H1 (cell line): Measurements from ENCODE around the gene PEX12. TPM values are rescaled to one million over a fixed set of nuclear protein-coding genes. Genes with fewer than 3 reads are reported as not detected.

ENCODE experiments used
- CHD1 ChIP-seq: IDR thresholded peaks from 2 replicates; pipeline ENCODE4 v1.6.1; 2012; ENCODE audit warnings: low read depth, low read length, improper control_type of control experiment
- EZH2 ChIP-seq: fragments of 200-600 bp; sonication (generic); IDR thresholded peaks from 2 replicates; pipeline ENCODE4 v1.7.1; 2012; ENCODE audit warnings: low read depth, mild to moderate bottlenecking, moderate library complexity, low read length, inconsistent platforms; ENCODE audit not compliant: severe bottlenecking
- KDM1A ChIP-seq: fragments of 200-600, 300-600 bp; sonication (generic); IDR thresholded peaks from 2 replicates; pipeline ENCODE4 v1.7.1; 2016; ENCODE audit warnings: mild to moderate bottlenecking, low read length, borderline replicate concordance
- POU5F1 ChIP-seq: IDR thresholded peaks from 2 replicates; pipeline ENCODE4 v1.6.1; 2011; ENCODE audit warnings: low read depth, mild to moderate bottlenecking, low read length, moderate library complexity
- RAD21 ChIP-seq, 2 experiments: IDR thresholded peaks in 1 of 2; conservative IDR thresholded peaks in 1 of 2; 2 replicates each; pipeline ENCODE4 v1.6.1; 2011; ENCODE audit warnings: low read depth in 2 of 2, low read length in 2 of 2, improper control_type of control experiment in 1 of 2, inconsistent platforms in 1 of 2, mild to moderate bottlenecking in 1 of 2, moderate library complexity in 1 of 2
- RXRA ChIP-seq: IDR thresholded peaks from 2 replicates; pipeline ENCODE4 v1.6.1; 2011; ENCODE audit warnings: low read depth, mild to moderate bottlenecking, low read length, moderate library complexity; ENCODE audit not compliant: insufficient read depth
- SIN3A ChIP-seq, 2 experiments: IDR thresholded peaks in 1 of 2; conservative IDR thresholded peaks in 1 of 2; 2 replicates each; pipeline ENCODE4 v1.6.1; 2011 to 2012; ENCODE audit warnings: low read length in 2 of 2, improper control_type of control experiment in 1 of 2, low read depth in 1 of 2, mild to moderate bottlenecking in 1 of 2
- SIRT6 ChIP-seq: IDR thresholded peaks from one replicate; pipeline ENCODE4 v1.7.1; 2012; ENCODE audit warnings: low read length, inconsistent platforms
- TAF7 ChIP-seq: optimal IDR thresholded peaks from 2 replicates; pipeline ENCODE3; 2011; ENCODE audit warnings: low read depth, mild to moderate bottlenecking, inconsistent platforms, low read length, moderate library complexity, borderline replicate concordance
- ZNF274 ChIP-seq: IDR thresholded peaks from 2 replicates; pipeline ENCODE4 v1.7.0; 2012; ENCODE audit warnings: low read length, borderline replicate concordance; ENCODE audit errors: extremely low read depth
- polyA plus RNA-seq, 7 experiments: library from polyadenylated mRNA; depleted of rRNA in 3 of 7; stranded (reverse) in 5 of 7; unstranded in 2 of 7; fragments of >200 nt in 5 of 7; fragments of 200-250 nt in 2 of 7; gene quantifications; 1 replicate in 5 of 7; 2 replicates in 1 of 7; 4 replicates in 1 of 7; pipeline versions ENCODE4 v1.2.1 to v1.2.3, GENCODE V29; 2011 to 2013; ENCODE audit warnings: missing spikeins in 2 of 7, mixed read lengths in 2 of 7
- total RNA-seq: library from RNA; stranded (reverse); fragmentation: NEBNext Ultra II Directional; extraction: Animal tissue kit (Norgen Biotek cat#: 25700); gene quantifications from 2 replicates; pipeline ENCODE4 v1.2.1, GENCODE V29; 2021
- TF ChIP-seq, protein P1 (sequence below): fragments of 300-600 bp; sonication (generic); IDR thresholded peaks from 2 replicates; pipeline ENCODE4 v1.7.1; 2012; ENCODE audit warnings: low read length, moderate library complexity, mild to moderate bottlenecking, inconsistent platforms; ENCODE audit not compliant: insufficient replicate concordance

PEX12 gene
- total and polyA plus RNA-seq, 2 of the 8 experiments (the other 6 are each of a cell fraction or from before 2014, with no cell fraction given): 3.0 to 5.9 TPM

DNA sequence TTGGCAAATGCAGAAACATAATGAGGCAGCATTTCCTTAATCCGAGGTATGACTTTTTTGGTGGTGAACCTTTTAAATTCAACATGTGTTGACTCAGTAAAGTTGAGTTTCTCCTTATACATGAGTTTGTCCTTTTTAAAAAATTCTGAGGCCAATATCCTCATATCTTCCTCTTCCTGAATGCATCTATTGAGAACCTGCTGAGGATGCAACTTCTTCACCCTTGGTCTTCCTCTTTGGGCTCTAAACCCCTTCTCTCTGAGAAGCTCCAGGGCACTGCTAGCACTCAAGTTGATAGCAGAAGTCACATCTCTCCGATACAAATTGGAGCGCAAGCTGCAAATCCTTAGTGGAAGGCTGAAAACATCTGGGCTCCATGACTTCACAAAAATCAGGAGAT lies 21.0 kb downstream of the PEX12 start (continued):
- TF ChIP-seq, protein P1, sequence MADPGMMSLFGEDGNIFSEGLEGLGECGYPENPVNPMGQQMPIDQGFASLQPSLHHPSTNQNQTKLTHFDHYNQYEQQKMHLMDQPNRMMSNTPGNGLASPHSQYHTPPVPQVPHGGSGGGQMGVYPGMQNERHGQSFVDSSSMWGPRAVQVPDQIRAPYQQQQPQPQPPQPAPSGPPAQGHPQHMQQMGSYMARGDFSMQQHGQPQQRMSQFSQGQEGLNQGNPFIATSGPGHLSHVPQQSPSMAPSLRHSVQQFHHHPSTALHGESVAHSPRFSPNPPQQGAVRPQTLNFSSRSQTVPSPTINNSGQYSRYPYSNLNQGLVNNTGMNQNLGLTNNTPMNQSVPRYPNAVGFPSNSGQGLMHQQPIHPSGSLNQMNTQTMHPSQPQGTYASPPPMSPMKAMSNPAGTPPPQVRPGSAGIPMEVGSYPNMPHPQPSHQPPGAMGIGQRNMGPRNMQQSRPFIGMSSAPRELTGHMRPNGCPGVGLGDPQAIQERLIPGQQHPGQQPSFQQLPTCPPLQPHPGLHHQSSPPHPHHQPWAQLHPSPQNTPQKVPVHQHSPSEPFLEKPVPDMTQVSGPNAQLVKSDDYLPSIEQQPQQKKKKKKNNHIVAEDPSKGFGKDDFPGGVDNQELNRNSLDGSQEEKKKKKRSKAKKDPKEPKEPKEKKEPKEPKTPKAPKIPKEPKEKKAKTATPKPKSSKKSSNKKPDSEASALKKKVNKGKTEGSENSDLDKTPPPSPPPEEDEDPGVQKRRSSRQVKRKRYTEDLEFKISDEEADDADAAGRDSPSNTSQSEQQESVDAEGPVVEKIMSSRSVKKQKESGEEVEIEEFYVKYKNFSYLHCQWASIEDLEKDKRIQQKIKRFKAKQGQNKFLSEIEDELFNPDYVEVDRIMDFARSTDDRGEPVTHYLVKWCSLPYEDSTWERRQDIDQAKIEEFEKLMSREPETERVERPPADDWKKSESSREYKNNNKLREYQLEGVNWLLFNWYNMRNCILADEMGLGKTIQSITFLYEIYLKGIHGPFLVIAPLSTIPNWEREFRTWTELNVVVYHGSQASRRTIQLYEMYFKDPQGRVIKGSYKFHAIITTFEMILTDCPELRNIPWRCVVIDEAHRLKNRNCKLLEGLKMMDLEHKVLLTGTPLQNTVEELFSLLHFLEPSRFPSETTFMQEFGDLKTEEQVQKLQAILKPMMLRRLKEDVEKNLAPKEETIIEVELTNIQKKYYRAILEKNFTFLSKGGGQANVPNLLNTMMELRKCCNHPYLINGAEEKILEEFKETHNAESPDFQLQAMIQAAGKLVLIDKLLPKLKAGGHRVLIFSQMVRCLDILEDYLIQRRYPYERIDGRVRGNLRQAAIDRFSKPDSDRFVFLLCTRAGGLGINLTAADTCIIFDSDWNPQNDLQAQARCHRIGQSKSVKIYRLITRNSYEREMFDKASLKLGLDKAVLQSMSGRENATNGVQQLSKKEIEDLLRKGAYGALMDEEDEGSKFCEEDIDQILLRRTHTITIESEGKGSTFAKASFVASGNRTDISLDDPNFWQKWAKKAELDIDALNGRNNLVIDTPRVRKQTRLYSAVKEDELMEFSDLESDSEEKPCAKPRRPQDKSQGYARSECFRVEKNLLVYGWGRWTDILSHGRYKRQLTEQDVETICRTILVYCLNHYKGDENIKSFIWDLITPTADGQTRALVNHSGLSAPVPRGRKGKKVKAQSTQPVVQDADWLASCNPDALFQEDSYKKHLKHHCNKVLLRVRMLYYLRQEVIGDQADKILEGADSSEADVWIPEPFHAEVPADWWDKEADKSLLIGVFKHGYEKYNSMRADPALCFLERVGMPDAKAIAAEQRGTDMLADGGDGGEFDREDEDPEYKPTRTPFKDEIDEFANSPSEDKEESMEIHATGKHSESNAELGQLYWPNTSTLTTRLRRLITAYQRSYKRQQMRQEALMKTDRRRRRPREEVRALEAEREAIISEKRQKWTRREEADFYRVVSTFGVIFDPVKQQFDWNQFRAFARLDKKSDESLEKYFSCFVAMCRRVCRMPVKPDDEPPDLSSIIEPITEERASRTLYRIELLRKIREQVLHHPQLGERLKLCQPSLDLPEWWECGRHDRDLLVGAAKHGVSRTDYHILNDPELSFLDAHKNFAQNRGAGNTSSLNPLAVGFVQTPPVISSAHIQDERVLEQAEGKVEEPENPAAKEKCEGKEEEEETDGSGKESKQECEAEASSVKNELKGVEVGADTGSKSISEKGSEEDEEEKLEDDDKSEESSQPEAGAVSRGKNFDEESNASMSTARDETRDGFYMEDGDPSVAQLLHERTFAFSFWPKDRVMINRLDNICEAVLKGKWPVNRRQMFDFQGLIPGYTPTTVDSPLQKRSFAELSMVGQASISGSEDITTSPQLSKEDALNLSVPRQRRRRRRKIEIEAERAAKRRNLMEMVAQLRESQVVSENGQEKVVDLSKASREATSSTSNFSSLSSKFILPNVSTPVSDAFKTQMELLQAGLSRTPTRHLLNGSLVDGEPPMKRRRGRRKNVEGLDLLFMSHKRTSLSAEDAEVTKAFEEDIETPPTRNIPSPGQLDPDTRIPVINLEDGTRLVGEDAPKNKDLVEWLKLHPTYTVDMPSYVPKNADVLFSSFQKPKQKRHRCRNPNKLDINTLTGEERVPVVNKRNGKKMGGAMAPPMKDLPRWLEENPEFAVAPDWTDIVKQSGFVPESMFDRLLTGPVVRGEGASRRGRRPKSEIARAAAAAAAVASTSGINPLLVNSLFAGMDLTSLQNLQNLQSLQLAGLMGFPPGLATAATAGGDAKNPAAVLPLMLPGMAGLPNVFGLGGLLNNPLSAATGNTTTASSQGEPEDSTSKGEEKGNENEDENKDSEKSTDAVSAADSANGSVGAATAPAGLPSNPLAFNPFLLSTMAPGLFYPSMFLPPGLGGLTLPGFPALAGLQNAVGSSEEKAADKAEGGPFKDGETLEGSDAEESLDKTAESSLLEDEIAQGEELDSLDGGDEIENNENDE: no peak
- TF ChIP-seq EZH2 (no peak), SIN3A (conservative IDR thresholded peaks at IDR 0.05 in 1 of 2, IDR thresholded peaks at IDR 0.05 in 1 of 2; ENCODE audit: low read depth in 1 of 2, low read length in 2 of 2) (no peak), RAD21 (IDR thresholded peaks at IDR 0.05 in 1 of 2, conservative IDR thresholded peaks at IDR 0.05 in 1 of 2; ENCODE audit: low read depth in 2 of 2, low read length in 2 of 2) (no peak), ZNF274 (no peak), TAF7 (no peak), RXRA (no peak), SIRT6 (no peak), CHD1 (no peak), KDM1A (no peak), POU5F1 (no peak)
